GM18951 (cell line): Measurements from ENCODE around the gene DBET.
"Not testable (repeated sequence)": the region's sequence is repeated elsewhere in the genome, so short reads cannot be mapped to it uniquely, and the experiment has no call there.

ENCODE experiments used
- in situ Hi-C: fragments of 300-500 bp; cut with MboI; formaldehyde crosslinking; loops from one replicate; pipeline ENCODE4 v1.12.0; 2022; ENCODE audit warnings: low sequenced_read_pairs, mixed read lengths, inconsistent platforms; ENCODE audit not compliant: unreplicated experiment

The DBET gene

DNA sequence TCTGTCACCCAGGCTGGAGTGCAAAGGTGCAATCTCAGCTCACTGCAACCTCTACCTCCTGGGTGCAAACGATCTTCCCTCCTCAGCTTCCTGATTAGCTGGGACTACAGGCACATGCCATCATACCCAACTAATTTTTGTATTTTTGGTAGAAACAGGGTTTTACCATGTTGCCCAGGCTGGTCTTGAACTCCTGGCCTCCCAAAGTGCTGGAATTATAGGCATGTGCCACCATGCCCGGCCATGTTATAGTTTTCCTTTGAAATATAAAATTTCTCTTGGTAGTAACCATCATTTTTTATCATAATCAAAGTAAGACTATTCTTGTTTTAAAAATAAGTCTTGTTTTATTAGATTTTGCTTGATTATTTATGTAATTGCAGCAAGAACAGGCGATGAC is 50.7 kb downstream of the DBET start:
- in situ Hi-C loops, result not testable (repeated sequence)
